Measurements from ENCODE around the gene PHAF1. TPM values are rescaled to one million over a fixed set of nuclear protein-coding genes. Genes with fewer than 3 reads are reported as not detected.

Gene PHAF1
- total and polyA plus RNA-seq, 2 of the 8 experiments (the other 6 are each of a cell fraction or from before 2014, with no cell fraction given), result 18.6 to 26.4 TPM

GRCh38 chr16:67150047-67150832 is 40.5 kb downstream of the PHAF1 start (continued):
- TF ChIP-seq CBX5 (IDR thresholded peaks at IDR 0.05; ENCODE audit: low read depth, low read length) (no peak), TAF1 (IDR thresholded peaks at IDR 0.05; ENCODE audit: low read depth, low read length) (no peak; the same call in 1 of the 2 replicates), CHD1 (IDR thresholded peaks at IDR 0.05; ENCODE audit: low read depth, low read length) (no peak), YY1 (IDR thresholded peaks at IDR 0.05; ENCODE audit: low read depth, low read length) (no peak), RFX5 (IDR thresholded peaks at IDR 0.05; ENCODE audit: borderline replicate concordance, low read depth, low read length) (no peak), CTBP2 (IDR thresholded peaks at IDR 0.05; ENCODE audit: borderline replicate concordance, insufficient read depth, insufficient read length, low read length) (no peak), RBBP5 (IDR thresholded peaks at IDR 0.05; ENCODE audit: borderline replicate concordance, low read depth, low read length) (0 out of 2 replicates have a peak, but pooled peaks have one; percentile 50), CEBPB (IDR thresholded peaks at IDR 0.05; ENCODE audit: low read depth, low read length) (no peak), USF2 (IDR thresholded peaks at IDR 0.05; ENCODE audit: low read length) (no peak), ATF2 (IDR thresholded peaks at IDR 0.05; ENCODE audit: low read length) (no peak), SP2 (IDR thresholded peaks at IDR 0.05; ENCODE audit: low read length) (no peak), TAF7 (optimal IDR thresholded peaks at IDR 0.05; ENCODE audit: borderline replicate concordance, low read depth, low read length) (peak; percentile 14), EZH2 (IDR thresholded peaks at IDR 0.05; ENCODE audit: low read depth, low read length, severe bottlenecking) (peak; percentile 26), BCL11A (IDR thresholded peaks at IDR 0.05; ENCODE audit: low read depth in 2 of 2, low read length in 2 of 2) (no peak), ATF3 (IDR thresholded peaks at IDR 0.05; ENCODE audit: insufficient read depth, low read depth, low read length) (0 out of 2 replicates have a peak, but pooled peaks have one; percentile 13), TBP (IDR thresholded peaks at IDR 0.05; ENCODE audit: low read depth, low read length) (no peak), HDAC2 (IDR thresholded peaks at IDR 0.05; ENCODE audit: borderline replicate concordance in 1 of 2, low read depth in 2 of 2, low read length in 2 of 2) (no peak), EP300 (IDR thresholded peaks at IDR 0.05; ENCODE audit: borderline replicate concordance in 1 of 2, low read depth in 2 of 2, low read length in 2 of 2) (no peak), FOSL1 (IDR thresholded peaks at IDR 0.05; ENCODE audit: insufficient read depth, low read depth, low read length) (no peak), RXRA (IDR thresholded peaks at IDR 0.05; ENCODE audit: insufficient read depth, low read depth, low read length) (no peak)

All from H1 (cell line).